T-helper 1 cell (primary cell): ENCODE data around the gene TRPM7.
A peak's percentile ranks its signal among the peaks of the same experiment; 100 is the strongest.

Source experiments
- DNase-seq, 5 donors: peaks; one replicate each; pipeline ENCODE4 v3.0.0-alpha.2; 2012 to 2020
- total RNA-seq, 4 donors: gene quantifications; one replicate each; lab custom pipeline; 2026; lab: John Stamatoyannopoulos, UW

TRPM7 gene, protein sequence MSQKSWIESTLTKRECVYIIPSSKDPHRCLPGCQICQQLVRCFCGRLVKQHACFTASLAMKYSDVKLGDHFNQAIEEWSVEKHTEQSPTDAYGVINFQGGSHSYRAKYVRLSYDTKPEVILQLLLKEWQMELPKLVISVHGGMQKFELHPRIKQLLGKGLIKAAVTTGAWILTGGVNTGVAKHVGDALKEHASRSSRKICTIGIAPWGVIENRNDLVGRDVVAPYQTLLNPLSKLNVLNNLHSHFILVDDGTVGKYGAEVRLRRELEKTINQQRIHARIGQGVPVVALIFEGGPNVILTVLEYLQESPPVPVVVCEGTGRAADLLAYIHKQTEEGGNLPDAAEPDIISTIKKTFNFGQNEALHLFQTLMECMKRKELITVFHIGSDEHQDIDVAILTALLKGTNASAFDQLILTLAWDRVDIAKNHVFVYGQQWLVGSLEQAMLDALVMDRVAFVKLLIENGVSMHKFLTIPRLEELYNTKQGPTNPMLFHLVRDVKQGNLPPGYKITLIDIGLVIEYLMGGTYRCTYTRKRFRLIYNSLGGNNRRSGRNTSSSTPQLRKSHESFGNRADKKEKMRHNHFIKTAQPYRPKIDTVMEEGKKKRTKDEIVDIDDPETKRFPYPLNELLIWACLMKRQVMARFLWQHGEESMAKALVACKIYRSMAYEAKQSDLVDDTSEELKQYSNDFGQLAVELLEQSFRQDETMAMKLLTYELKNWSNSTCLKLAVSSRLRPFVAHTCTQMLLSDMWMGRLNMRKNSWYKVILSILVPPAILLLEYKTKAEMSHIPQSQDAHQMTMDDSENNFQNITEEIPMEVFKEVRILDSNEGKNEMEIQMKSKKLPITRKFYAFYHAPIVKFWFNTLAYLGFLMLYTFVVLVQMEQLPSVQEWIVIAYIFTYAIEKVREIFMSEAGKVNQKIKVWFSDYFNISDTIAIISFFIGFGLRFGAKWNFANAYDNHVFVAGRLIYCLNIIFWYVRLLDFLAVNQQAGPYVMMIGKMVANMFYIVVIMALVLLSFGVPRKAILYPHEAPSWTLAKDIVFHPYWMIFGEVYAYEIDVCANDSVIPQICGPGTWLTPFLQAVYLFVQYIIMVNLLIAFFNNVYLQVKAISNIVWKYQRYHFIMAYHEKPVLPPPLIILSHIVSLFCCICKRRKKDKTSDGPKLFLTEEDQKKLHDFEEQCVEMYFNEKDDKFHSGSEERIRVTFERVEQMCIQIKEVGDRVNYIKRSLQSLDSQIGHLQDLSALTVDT (N-terminal part only)
- total RNA-seq = 134 to 177 (median 170) reads per million in 4 donors

DNA sequence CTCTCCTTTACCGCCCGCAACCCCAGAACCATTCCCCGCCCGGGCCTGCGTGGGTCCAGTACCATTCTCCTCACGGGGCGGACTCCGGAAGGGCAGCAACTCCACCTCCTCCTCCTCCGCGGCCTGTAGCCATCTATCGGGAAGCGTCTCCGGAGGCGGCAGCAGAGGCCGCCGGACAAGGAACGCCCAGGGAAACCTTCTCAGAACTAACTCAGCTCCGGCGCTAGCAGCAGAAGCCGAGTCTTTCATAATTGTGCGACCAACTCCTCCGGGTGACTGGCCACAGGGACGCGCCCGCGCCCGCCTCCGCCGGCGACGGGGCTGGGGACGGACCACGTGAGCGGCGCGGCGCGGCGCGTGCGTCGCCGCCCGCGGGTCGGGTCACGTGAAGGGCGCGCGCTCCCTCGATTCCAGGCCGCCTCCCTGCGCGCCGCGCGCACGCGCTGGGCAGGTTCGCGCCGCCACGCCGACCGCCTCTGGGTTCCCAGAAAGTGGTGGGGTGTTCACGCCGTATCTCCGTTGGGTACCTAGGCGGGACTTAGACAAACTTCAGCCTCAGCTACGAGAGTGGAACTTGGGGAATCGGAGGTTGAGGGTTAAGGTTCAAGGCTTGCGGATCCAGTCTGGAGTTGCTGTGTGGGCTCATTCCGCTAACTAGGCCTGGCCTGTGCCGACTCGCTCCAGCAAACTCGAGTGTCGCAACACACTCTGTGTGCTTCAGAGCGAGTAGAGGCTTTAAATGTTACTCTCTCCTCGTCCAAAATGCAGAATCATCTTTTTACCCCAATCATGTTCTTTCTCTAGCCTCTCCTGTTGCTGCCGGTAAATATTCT lies at the start of gene TRPM7:
TSS of gene TRPM7 (minus strand) at position 329 of the 833 bp plus-strand sequence. CDS start at position 65, 264 bp downstream.
- peak; percentile 76 to 89 (median 80) for DNase-seq

DNA sequence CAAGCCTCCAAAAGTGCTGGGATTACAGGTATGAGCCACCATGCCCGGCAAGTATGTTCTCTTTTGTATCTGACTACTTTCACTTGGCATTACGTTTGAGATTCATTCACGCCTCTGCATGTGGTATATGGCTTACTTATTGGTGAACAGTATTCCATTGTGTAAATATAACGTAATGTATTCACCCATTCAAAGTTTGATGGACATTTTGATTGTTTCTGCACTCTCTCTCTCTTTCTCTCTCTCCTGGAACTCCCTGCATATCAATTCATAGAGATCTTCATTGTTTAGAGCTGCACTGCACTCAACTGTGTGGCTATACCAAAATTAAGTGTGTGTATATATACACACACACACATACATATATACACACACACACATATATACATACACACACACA lies 48.6 kb upstream of the TRPM7 start:
- DNase-seq = no peak

DNA sequence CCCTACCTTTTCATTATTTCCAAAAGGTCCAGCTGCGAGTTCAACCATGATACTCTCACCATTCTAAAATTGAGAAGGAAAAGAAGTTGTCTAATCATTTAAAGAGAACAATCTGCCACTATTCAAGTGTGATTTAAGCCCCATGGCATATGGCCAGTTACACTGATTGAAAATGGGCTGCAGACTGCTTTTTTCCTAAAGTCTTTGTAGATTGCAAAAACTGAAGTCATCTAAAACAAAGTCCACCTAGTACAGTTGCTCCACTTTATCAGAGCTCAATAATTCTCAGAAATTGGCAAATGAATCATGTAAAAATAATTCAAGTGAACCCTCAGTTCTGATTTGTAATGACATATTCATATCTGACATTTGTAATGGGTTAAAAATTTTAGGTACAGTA lies 39.7 kb upstream of the TRPM7 start:
- no peak for DNase-seq

DNA sequence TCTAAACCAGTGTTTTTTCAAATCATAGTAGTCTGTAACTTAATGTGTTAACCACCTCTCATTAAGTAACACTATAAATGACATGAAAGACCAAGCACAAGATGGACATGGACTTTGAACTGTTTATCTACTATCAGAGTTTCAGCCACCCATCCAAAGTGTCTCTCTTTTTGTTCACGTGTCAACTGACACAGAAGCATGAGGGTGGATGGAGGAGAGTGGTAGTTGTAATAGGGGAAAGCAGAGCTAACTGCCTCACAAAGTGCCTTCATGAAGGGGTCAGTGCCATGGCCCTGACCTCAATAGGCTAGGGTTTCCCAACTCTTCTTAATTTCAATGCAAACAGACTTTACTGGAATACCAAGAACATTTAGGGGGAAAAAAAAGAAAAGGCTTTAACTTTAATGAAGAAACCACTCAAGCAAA lies 32.1 kb upstream of the TRPM7 start:
- DNase-seq = no peak

DNA sequence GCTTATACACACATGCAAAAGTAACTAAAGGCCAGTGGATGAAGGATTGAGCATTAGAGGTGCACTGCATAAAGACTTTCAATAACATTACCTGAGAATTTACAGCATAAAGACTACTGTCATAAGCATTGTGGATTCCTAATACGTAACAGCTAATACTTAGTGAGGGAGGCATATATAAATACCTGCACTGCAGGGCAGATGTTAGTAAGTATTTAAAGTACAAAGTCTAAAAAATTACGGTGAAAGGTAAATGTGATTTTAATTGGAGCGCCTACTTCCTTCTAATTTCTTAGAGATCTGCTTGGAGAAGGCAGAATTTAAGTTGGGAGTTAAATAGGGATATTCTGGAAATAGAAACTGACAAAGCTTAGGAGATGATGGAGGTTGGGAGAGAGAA lies 25.4 kb upstream of the TRPM7 start:
- no peak for DNase-seq

DNA sequence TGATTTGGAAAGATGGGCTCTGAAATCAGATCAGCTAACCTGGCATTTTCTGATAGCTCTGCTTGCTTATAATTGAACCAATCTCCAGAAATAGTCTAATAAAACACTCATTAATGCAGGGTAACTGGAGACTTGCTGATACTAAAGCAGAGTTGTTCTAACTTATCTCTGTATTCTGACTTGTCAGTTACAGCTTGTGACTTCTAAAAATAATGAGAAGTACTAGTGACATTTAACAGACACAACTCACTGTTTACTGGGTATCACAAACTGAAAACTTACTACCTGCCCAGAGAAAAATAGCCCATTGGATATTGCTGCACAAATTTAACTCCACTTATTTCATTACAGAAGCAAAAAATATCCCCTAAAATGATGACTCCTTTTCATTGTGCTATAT lies 24.0 kb upstream of the TRPM7 start:
- no peak for DNase-seq

DNA sequence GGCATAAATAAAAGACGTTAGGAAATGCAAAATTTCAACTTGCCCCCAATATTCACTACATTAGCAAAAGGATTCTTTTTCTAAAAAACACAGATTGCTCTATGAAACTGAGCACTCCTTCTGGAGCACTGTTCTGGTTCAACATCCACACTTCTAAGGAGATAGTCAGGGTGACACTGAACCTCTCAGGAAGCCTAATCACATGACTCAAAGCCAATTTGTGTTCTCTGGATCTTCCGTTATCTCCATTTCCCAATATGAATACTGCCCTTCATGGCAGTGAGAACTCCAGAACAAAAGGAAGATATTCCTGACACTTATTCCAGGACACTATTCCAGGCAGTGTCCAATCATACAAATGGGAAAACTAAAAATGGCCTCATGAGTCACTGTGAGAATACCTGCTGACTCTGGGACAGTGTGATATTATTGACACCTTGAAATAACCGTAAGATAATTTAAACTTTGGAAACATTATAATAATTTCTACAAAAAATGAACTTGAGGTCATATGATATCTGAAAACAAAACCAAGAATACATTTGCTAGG lies 21.4 kb upstream of the TRPM7 start:
- no peak for DNase-seq

DNA sequence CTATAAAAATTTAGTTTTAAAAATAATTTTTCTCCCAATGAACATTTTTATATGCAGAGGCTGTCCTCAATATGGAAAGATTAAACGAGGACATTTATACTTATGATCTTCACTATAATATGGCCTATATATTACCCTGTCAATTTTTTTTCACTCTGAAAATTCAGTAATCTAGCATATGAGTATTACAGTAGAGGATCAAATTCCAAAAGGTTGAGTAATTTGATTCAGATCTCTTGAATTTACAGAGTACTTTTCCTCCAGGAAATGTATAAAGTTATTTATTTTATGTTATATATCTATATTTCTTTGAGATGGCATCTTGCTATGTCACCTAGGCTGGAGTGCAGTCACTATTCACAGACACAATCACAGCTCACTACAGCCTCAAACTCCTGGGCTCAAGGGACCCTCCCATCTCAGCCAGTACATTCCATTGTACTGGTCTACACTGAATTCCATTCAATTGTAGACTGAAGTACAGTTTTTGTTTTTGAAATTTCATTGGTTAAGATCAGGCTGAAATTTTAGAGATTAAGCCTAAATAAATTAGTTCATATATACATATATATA lies 16.3 kb upstream of the TRPM7 start:
- no peak for DNase-seq

DNA sequence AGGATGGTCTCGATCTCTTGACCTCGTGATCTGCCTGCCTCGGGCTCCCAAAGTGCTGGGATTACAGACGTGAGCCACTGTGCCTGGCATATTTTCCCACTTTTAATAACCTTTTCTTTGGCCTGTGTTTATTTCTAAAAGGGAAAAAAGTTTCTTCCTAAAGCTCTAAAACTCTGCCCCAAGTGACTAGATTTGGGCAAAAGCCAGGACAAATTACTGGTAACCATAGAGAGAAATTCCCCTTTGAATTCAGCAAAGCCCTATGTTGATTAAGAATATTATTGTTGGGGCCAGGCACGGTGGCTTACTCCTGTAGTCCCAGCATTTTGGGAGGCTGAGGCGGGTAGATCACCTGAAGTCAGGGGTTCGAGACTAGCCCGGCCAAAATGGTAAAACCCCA lies 11.5 kb upstream of the TRPM7 start:
- DNase-seq = no peak

DNA sequence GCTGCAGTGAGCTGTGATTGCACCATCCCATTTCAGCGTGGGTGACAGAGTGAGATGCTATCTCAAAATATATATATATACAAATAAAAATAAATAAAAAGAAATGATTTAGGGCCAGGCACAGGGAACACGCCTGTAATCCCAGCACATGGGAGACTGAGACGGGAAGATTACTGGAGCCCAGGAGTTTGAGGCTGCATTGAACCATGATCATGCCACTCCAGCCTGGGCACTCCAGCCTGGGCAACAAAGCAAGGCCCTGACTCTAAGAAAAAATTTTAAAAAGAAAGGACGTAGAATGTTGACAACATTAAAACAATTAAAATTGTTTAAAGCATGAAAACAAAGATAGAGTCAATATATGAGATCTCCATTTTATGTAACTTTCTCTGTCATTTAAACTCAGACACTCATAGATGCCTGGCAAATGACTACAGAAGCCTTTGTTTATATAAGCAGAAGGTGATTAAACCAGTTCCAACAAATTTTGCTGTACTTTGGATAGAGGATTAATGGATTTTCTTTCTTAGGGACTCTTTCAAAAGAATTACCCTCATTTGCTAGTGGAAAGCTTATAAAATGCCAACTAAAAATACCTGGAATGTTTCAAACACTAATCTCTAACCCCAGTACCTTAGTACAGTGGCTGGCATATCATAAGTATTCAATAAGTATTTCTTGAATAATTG lies 10.7 kb upstream of the TRPM7 start:
- DNase-seq = no peak

DNA sequence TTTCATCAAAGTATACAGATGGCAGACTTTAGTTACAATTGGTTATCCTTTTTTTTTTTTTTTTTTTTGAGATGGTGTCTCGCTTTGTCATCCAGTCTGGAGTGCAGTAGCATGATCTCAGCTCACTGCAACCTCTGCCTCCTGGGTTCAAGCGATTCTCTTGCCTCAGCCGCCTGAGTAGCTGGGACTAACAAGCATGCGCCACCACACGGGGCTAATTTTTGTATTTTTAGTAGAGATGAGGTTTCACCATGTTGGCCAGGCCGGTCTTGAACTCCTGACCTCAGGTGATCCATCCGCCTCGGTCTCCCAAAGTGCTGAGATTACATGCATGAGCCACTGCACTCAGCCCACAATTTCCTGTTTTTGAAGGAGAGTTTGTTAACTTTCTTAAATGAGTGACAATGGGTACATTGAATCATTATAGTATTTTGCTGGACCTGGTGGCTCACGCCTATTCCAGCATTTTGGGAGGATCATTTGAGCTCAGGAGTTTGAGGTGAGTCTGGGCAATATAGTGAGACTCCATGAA lies 8.1 kb upstream of the TRPM7 start:
- peak in 1 of 5 donors; percentile 1 for DNase-seq

DNA sequence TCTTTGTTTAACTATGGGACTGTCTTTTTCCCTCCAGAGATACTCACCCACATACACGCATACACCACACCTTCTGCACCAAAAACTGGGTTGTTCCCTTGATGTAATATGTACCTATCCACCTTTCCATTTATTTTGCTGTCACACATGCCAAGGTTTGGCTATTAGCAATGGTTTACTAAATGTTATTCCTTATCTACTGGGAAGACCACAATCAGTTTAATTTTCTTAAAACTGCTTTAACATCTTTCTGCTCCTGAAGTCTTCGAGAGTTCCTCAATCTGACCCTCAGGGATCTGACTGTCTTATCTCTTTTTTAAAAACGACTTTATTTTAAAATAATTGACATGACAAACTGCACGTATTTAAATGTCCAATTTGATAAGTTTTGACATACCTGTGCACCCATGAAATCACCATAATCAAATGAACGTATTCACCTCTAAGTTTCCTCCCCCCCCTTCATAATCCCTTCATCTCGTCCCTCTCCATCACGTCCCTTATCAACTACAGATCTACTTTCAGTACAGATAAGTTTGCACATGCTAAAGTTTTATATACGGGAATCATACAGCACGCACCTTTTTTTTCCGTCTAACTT lies 805 bp upstream of the TRPM7 start:
- DNase-seq = no peak

DNA sequence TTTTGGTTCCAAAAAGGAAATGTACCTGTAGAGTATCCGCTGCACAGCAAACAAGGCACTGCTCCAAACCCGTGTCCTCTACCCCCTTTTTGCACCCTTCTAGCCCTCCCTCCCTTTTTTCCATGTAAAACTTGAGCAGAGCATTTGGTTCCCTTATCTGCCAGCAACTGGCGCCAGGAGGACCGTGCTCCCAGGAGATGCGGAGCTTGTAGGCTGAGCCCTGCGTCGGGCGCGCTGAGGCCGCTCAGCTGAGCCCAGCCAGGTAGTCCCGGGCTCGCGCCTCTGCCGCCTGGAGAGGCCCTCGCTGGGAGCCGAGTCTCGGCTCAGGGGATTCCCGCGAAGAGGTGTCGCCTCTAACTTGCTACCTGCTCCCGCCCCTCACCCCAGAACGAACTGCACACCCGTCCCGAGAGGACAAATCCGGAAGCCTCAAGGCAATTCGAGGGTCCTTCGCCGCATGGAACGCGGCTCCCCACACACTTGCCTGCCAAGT lies 575 bp downstream of the TRPM7 start:
- peak; percentile 62 to 77 (median 67) for DNase-seq

DNA sequence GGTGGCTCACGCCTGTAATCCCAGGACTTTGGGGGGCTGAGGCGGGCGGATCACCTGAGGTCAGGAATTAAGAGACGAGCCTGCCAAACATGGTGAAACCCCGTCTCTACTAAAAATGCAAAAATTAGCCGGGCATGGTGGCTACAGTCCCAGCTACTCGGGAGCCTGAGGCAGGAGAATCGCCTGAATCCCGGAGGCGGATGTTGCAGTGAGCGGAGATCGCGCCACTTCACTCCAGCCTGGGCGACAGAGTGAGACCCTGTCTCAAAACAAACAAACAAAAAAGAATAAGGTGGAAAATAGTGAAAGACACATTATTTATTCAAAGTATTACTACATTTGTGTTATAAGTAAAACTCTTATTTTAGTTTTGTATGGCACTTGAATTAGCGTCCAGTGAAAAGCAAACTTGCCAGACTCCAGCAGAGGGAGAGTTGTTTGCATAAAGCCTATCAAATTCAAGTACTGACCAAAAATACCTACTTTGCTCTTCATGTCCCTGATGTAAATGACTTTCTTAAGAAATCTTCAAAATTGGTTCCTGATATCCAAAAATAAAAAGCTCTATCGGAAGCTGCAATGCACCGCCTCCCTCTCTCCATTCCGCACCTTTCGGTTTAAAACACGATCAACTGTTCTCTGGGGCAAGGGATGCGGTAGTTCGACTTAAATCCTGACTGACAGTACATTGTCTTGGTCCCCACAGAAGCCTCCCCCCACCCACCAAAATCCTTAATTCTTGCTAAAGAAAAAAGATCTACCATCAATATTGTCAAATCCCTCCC lies 1.2 kb downstream of the TRPM7 start:
- DNase-seq = no peak

DNA sequence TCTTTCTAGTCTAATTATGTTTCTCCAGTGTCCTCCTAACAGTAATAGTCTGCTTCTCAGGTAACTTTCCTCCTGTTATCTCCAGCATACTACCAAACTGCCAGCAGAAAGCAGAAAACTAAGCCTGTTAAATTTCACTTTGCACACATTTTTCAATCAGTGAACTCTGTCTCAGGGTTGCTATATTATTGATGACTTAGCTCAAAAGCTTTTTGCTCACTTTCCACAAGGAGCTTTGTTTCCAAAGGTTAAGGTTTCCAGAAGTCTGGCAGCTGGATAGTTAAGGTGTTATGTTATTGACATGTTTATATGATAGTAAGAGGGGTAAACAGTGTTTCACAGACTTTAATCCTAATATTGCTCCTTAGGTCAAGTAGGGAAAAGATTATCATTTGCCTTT lies 5.1 kb downstream of the TRPM7 start:
- no peak for DNase-seq

DNA sequence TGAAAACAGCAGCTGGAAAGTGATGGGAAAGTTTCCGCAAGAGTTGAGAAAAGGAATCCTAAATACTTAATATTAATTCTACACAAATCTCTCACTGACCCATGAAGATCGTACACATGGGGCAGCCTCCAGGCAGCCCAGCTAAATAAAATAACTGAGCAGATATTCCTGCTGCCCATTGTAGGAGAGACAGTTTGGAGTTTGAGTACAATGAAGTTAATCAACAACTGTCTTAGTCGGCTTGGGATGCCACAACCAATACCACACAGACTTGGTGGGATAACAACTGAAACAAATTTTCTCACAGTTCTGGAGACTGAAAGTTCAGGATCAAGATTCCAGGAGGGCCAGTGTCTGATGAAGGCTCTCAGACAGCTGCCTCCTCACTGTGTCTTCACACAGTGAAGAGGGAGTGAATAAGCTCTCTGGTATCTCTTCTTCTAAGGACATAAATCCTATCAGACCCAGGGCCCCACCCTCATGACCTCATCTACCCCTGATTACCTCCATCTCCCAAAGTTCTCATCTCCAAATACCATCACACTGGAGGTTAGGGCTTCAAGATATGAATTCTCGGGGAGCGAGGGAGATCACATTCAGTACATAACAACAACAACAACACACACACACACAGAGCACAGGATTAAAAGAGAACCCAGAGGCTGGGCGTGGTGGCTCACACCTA lies 9.7 kb downstream of the TRPM7 start:
- no peak for DNase-seq

DNA sequence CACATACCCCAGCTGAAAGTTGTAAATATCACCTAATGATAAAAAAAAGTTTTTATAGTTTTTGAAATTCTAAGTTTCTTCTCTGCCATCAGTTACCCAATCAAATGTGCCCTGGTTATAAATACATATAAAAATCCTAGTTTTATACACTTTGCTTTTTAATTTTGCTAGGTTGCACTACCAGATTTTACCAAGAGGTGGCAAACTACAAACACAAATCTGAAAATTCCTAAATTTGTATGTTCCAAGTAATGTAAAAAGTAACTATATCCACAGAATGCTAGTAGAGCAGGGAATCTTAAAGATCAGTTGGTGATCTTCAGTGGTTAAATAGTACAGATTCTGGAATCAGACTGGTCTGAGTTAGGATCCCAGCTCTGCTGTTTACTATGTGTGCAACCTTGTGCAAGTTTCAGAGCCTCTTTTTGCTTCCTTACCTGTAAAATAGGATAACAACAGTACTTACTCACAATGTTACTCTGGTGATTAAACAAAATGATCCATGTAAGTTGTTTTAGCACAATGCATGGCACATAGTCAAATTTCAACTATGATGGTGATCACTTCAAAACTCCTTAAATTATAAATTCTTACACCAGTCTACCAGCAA lies 11.0 kb downstream of the TRPM7 start:
- peak in 1 of 5 donors; percentile 11 for DNase-seq

DNA sequence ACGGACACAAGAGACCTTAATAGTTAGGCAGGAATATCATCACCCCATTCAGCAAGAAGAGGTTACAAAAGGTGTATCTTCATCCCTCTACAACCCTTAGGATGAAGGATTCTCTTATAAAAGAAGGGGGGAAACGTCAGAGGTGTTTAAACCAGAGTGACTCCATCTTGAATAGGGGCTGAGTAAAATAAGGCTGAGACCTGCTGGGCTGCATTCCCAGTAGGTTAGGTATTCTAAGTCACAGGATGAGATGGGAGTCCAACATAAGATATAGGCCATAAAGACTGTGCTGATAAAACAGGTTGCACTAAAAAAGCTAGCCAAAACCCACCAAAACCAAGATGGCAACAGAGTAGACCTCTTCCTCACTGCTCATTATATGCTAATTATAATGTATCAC lies 16.5 kb downstream of the TRPM7 start:
- no peak for DNase-seq
